HG02981 (cell line): ENCODE data around the gene SCUBE1.

Experiments used
- ATAC-seq: cut with Tn5 transposase; IDR thresholded peaks from one replicate; pipeline ENCODE4 v1.9.1; 2021; ENCODE audit warnings: mild to moderate bottlenecking, moderate library complexity; ENCODE audit not compliant: unreplicated experiment

Gene SCUBE1

GRCh38 chr22:43205261-43205691, 137.9 kb downstream of the SCUBE1 start:
- no peak for ATAC-seq

- ATAC-seq = no peak
Observed at GRCh38 chr22:43203471-43203981, 139.6 kb downstream of the SCUBE1 start.

GRCh38 chr22:43202756-43203410, 140.3 kb downstream of the SCUBE1 start:
- ATAC-seq = no peak

- ATAC-seq = no peak
Observed at GRCh38 chr22:43202326-43202725, 140.8 kb downstream of the SCUBE1 start.

GRCh38 chr22:43201486-43202219, 141.5 kb downstream of the SCUBE1 start:
- ATAC-seq = no peak

- no peak for ATAC-seq
Observed at GRCh38 chr22:43200555-43200954, 142.6 kb downstream of the SCUBE1 start.

GRCh38 chr22:43200031-43200430, 143.1 kb downstream of the SCUBE1 start:
- no peak for ATAC-seq

GRCh38 chr22:43199541-43199940, 143.6 kb downstream of the SCUBE1 start:
- ATAC-seq = no peak

GRCh38 chr22:43198936-43199335, 144.2 kb downstream of the SCUBE1 start:
- no peak for ATAC-seq

- ATAC-seq = no peak
Observed at GRCh38 chr22:43198126-43198525, 145.0 kb downstream of the SCUBE1 start.

GRCh38 chr22:43197271-43197941, 145.8 kb downstream of the SCUBE1 start:
- ATAC-seq = no peak

- no peak for ATAC-seq
Observed at GRCh38 chr22:43191831-43192230, 151.3 kb downstream of the SCUBE1 start.

GRCh38 chr22:43188829-43189545, 154.2 kb downstream of the SCUBE1 start:
- ATAC-seq = no peak

GRCh38 chr22:43187171-43188099, 155.7 kb downstream of the SCUBE1 start:
- peak; percentile 84 for ATAC-seq

GRCh38 chr22:43186272-43187170, 156.7 kb downstream of the SCUBE1 start, which contains the start of gene TTLL12:
TSS of gene TTLL12 (minus strand) at chr22:43187134. CDS start at chr22:43187069, 65 bp downstream.
- ATAC-seq = peak; percentile 43

- no peak for ATAC-seq
Observed at GRCh38 chr22:43185860-43186261, 157.3 kb downstream of the SCUBE1 start.

- ATAC-seq = no peak
Observed at GRCh38 chr22:43183496-43184277, 159.5 kb downstream of the SCUBE1 start.

GRCh38 chr22:43182726-43183125, 160.4 kb downstream of the SCUBE1 start:
- no peak for ATAC-seq
